ENCODE measurements around the gene PTBP3.

Gene PTBP3

DNA sequence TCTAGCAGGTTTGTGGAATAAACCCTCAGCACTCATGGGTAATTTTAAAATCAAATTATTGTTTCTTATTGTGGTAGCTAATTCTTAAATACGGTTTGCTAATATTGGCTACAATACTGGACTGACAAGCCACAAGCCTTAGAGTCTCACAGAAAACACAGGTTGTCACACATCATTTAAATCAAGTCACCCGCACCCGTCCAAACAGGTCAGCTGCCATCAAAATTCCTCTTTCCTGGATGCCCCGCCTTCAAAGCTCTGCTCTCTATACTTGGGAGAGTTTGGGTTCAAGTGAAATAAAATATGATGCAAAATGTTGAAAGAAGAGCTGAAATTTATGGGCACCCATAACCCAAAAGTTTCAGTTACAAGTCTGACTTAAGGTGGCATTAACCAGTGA, 146.0 kb downstream of the PTBP3 start:
- ChIA-PET CTCF (interaction anchor here (0.6 kb wide), 2 partner anchors 8 to 23 kb away, joined by 4 read pairs; no protein-coding TSS in a partner anchor), POLR2A (interaction anchor here (0.6 to 1.1 kb wide), 2 partner anchors 14 to 21 kb away, joined by 3 to 4 read pairs; no protein-coding TSS in a partner anchor)
- Histone ChIP-seq H3K4me1 (ENCODE audit: control insufficient read depth, insufficient read depth, low read length) (no peaks in the 10 kb centered on the region), H3K27ac (ENCODE audit: extremely low read depth, low read depth, low read length) (no peak overlapping the region), H3K9me3 (ENCODE audit: control insufficient read depth, insufficient read depth, low read depth, low read length) (no peaks in the 10 kb centered on the region), H3K36me3 (ENCODE audit: control insufficient read depth in 2 of 2, insufficient read depth in 1 of 2, low read length in 2 of 2) (no peaks in the 10 kb centered on the region), H3K4me3 (ENCODE audit: low read depth, low read length) (no peak overlapping the region)
- TF ChIP-seq ZNF544 (tag by site-specific recombination; IDR thresholded peaks at IDR 0.05) = no peak
- TF ChIP-seq, protein P1, sequence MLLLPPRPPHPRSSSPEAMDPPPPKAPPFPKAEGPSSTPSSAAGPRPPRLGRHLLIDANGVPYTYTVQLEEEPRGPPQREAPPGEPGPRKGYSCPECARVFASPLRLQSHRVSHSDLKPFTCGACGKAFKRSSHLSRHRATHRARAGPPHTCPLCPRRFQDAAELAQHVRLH (tag by site-specific recombination; IDR thresholded peaks at IDR 0.05) = no peak
- TF ChIP-seq, protein P2, sequence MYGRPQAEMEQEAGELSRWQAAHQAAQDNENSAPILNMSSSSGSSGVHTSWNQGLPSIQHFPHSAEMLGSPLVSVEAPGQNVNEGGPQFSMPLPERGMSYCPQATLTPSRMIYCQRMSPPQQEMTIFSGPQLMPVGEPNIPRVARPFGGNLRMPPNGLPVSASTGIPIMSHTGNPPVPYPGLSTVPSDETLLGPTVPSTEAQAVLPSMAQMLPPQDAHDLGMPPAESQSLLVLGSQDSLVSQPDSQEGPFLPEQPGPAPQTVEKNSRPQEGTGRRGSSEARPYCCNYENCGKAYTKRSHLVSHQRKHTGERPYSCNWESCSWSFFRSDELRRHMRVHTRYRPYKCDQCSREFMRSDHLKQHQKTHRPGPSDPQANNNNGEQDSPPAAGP (tag by site-specific recombination; IDR thresholded peaks at IDR 0.05) = no peak
- TF ChIP-seq ZFP3 (tag by site-specific recombination; IDR thresholded peaks at IDR 0.05; ENCODE audit: low read depth) = no peak
- no peak for TF ChIP-seq OSR2 (tag by site-specific recombination; IDR thresholded peaks at IDR 0.05)
- no peak for TF ChIP-seq ZNF391 (tag by site-specific recombination; IDR thresholded peaks at IDR 0.05; ENCODE audit: borderline replicate concordance, low read depth)
- no peak for TF ChIP-seq ZNF426 (tag by site-specific recombination; IDR thresholded peaks at IDR 0.05)
- no peak for TF ChIP-seq ZNF280D (tag by site-specific recombination; IDR thresholded peaks at IDR 0.05)
- TF ChIP-seq ZNF184 (tag by site-specific recombination; IDR thresholded peaks at IDR 0.05) = no peak
- TF ChIP-seq, protein P3, sequence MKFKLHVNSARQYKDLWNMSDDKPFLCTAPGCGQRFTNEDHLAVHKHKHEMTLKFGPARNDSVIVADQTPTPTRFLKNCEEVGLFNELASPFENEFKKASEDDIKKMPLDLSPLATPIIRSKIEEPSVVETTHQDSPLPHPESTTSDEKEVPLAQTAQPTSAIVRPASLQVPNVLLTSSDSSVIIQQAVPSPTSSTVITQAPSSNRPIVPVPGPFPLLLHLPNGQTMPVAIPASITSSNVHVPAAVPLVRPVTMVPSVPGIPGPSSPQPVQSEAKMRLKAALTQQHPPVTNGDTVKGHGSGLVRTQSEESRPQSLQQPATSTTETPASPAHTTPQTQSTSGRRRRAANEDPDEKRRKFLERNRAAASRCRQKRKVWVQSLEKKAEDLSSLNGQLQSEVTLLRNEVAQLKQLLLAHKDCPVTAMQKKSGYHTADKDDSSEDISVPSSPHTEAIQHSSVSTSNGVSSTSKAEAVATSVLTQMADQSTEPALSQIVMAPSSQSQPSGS (tag by site-specific recombination; IDR thresholded peaks at IDR 0.05; ENCODE audit: low read depth) = no peak
- no peak for TF ChIP-seq ZBTB10 (tag by site-specific recombination; IDR thresholded peaks at IDR 0.05)
- no peak for TF ChIP-seq YY1 (tag by site-specific recombination; IDR thresholded peaks at IDR 0.05)
- TF ChIP-seq ZNF416 (tag by site-specific recombination; IDR thresholded peaks at IDR 0.05) = no peak
- no peak for TF ChIP-seq ZNF670 (tag by site-specific recombination; IDR thresholded peaks at IDR 0.05; ENCODE audit: low read depth)
- no peak for TF ChIP-seq ZBTB21 (tag by site-specific recombination; IDR thresholded peaks at IDR 0.05)
- no peak for TF ChIP-seq ZNF776 (tag by site-specific recombination; IDR thresholded peaks at IDR 0.05; ENCODE audit: borderline replicate concordance)
- no peak for TF ChIP-seq ZNF211 (tag by site-specific recombination; IDR thresholded peaks at IDR 0.05; ENCODE audit: low read depth)
- TF ChIP-seq ZNF701 (tag by site-specific recombination; IDR thresholded peaks at IDR 0.05) = no peak
- TF ChIP-seq ZNF140 (tag by site-specific recombination; IDR thresholded peaks at IDR 0.05) = no peak
